HEK293T (cell line): Measurements from ENCODE around the gene PTGES3L.

Experiments used
- CTCF ChIA-PET: fragments of 350-600 bp; formaldehyde crosslinking; extraction: SDS; loops from one replicate; lab custom pipeline; 2021; ENCODE audit warnings: antibody characterized with exemption, inconsistent platforms; lab: Yijun Ruan, JAX
- POLR2A ChIA-PET: fragments of 350-600 bp; formaldehyde crosslinking; extraction: SDS; loops from one replicate; lab custom pipeline; 2020; ENCODE audit warnings: antibody characterized with exemption, inconsistent platforms; lab: Yijun Ruan, JAX
- DNase-seq: peaks from one replicate; pipeline ENCODE4 v3.0.0; 2012; ENCODE audit warnings: mixed read lengths; ENCODE audit errors: extremely low spot score
- ARNT ChIP-seq: fragments of 450-650 bp; IDR thresholded peaks from 2 replicates; pipeline ENCODE4 v1.6.1; 2017; ENCODE audit warnings: mild to moderate bottlenecking
- BHLHE40 ChIP-seq: fragments of 450-650 bp; IDR thresholded peaks from 2 replicates; pipeline ENCODE4 v1.6.1; 2016; ENCODE audit warnings: mild to moderate bottlenecking, moderate library complexity, borderline replicate concordance
- CTBP1 ChIP-seq: fragments of 450-650 bp; IDR thresholded peaks from 2 replicates; pipeline ENCODE4 v1.6.1; 2016; ENCODE audit warnings: borderline replicate concordance
- ELF4 ChIP-seq: fragments of 450-650 bp; IDR thresholded peaks from 2 replicates; pipeline ENCODE4 v1.6.1; 2017; ENCODE audit warnings: antibody characterized with exemption
- FOXA1 ChIP-seq: fragments of 450-650 bp; IDR thresholded peaks from 2 replicates; pipeline ENCODE4 v1.6.1; 2016; ENCODE audit warnings: mild to moderate bottlenecking
- FOXK2 ChIP-seq: fragments of 450-650 bp; IDR thresholded peaks from 2 replicates; pipeline ENCODE4 v1.6.1; 2016; ENCODE audit warnings: mild to moderate bottlenecking
- FOXM1 ChIP-seq: fragments of 450-650 bp; IDR thresholded peaks from 2 replicates; pipeline ENCODE4 v1.6.1; 2017; ENCODE audit warnings: mild to moderate bottlenecking, borderline replicate concordance
- HDGF ChIP-seq: fragments of 450-650 bp; IDR thresholded peaks from 2 replicates; pipeline ENCODE4 v1.6.1; 2017; ENCODE audit warnings: antibody characterized with exemption, borderline replicate concordance
- L3MBTL2 ChIP-seq: fragments of 450-650 bp; conservative IDR thresholded peaks from 2 replicates; pipeline ENCODE4 v1.6.1; 2016; ENCODE audit warnings: mild to moderate bottlenecking
- LEF1 ChIP-seq: fragments of 450-650 bp; IDR thresholded peaks from 2 replicates; pipeline ENCODE4 v1.6.1; 2017; ENCODE audit warnings: mild to moderate bottlenecking, borderline replicate concordance
- NFRKB ChIP-seq: fragments of 450-650 bp; IDR thresholded peaks from 2 replicates; pipeline ENCODE4 v1.6.1; 2016; ENCODE audit warnings: mild to moderate bottlenecking, moderate library complexity
- SP1 ChIP-seq: fragments of 450-650 bp; IDR thresholded peaks from 2 replicates; pipeline ENCODE4 v1.6.1; 2017
- SUZ12 ChIP-seq: fragments of 450-650 bp; IDR thresholded peaks from 2 replicates; pipeline ENCODE4 v1.6.1; 2016; ENCODE audit warnings: mild to moderate bottlenecking
- TARDBP ChIP-seq: fragments of 450-650 bp; IDR thresholded peaks from 2 replicates; pipeline ENCODE4 v1.6.1; 2016
- ZNF384 ChIP-seq: fragments of 450-650 bp; IDR thresholded peaks from 2 replicates; pipeline ENCODE4 v1.6.1; 2016
- TF ChIP-seq, protein P1 (sequence below): fragments of 450-650 bp; IDR thresholded peaks from 2 replicates; pipeline ENCODE4 v1.6.1; 2016

Gene PTGES3L

DNA sequence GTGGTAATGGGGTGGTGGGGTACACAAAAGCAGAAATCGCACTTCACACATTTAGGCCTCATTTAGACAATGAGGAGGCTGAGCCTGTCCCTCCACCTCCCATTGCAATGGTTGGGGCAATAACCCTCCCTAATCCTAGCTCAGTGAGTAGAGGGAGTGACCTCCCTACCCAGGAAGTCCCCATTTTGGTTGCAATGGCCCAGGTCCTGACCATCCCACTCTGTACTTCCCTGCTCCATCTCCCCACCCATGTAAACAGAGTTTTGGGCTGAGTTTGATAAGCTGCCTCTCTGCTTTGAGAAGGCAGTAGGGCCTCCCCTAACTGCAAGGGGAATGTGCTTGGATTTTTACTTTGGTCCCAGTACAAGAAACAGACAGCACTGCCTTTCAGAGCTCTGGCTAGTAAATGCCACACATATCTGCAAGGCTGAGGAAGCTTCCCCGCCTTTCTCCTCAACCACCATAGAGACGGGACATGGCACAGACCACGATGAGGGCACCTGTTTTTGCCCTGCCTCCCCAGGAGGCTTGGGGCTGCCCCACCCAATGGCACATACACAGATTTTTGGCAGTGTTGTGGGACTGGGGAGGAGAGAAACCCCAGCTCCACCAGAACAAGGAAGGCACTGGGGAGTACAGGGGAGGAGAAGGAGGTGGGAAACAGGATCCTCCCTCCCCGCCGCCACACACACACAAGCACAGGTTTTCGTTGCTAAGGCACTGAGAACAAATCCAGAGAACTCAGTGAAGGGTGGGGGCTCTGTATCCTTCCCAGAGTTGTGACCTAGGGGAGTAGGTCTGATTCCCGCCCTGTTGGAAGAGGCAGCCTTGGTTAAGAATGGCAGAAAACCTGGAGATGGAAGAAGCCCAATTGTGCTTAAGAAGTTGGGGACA lies 35.0 kb upstream of the PTGES3L start:
- CTCF ChIA-PET = interaction anchor here (0.6 kb wide), 1 partner anchor 32 kb away, joined by 3 read pairs; no protein-coding TSS in a partner anchor
- no peak for DNase-seq

DNA sequence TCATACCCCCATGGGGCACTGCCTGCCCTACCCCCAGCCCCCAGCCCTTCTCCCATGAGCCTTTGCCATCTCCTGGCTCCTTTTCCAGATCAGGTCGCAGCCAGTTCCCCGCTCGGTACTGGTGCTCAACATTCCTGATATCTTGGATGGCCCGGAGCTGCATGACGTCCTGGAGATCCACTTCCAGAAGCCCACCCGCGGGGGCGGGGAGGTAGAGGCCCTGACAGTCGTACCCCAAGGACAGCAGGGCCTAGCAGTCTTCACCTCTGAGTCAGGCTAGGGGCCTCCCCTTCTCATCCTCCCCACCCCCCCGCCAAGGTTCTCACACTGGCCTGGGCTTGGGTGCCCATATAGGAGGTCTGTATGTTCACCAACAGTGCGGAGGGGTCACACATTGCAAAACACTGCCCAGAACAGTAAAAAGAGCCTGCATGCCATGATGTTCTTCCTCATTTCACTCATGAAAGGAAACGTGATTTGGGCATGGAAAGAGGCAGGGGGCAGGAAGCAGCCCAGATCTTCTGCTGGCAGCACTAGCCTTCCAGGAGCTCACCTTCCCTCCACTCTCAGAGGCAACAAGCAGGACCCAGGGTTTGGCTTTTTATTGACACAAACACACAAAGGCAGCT lies 34.3 kb upstream of the PTGES3L start:
- TF ChIP-seq, protein P1, sequence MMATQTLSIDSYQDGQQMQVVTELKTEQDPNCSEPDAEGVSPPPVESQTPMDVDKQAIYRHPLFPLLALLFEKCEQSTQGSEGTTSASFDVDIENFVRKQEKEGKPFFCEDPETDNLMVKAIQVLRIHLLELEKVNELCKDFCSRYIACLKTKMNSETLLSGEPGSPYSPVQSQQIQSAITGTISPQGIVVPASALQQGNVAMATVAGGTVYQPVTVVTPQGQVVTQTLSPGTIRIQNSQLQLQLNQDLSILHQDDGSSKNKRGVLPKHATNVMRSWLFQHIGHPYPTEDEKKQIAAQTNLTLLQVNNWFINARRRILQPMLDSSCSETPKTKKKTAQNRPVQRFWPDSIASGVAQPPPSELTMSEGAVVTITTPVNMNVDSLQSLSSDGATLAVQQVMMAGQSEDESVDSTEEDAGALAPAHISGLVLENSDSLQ = no peak
- TF ChIP-seq CTBP1 = no peak
- TF ChIP-seq L3MBTL2 = no peak
- TF ChIP-seq ELF4 = no peak
- TF ChIP-seq BHLHE40 = no peak
- CTCF ChIA-PET = interaction anchor here (0.6 kb wide), 1 partner anchor 31 kb away, joined by 3 read pairs; no protein-coding TSS in a partner anchor
- DNase-seq = no peak
- POLR2A ChIA-PET = interaction anchor here (0.7 to 4.9 kb wide), 4 partner anchors 12 to 354 kb away, joined by 3 to 47 read pairs (median 4); partner anchors contain the start of gene RPL27

More for the DNA sequence above, 35.0 kb upstream of the PTGES3L start:
- TF ChIP-seq LEF1 (no peak), ZNF384 (no peak), CTBP1 (no peak), FOXM1 (no peak), SP1 (no peak), NFRKB (no peak), L3MBTL2 (no peak), TARDBP (no peak), ELF4 (no peak), HDGF (no peak), BHLHE40 (no peak), SUZ12 (no peak), FOXK2 (no peak), FOXA1 (no peak), ARNT (no peak)
- TF ChIP-seq, protein P1 = no peak
- POLR2A ChIA-PET = interaction anchor here (0.7 to 4.9 kb wide), 4 partner anchors 13 to 353 kb away, joined by 3 to 47 read pairs (median 4); partner anchors contain the start of gene RPL27

DNA sequence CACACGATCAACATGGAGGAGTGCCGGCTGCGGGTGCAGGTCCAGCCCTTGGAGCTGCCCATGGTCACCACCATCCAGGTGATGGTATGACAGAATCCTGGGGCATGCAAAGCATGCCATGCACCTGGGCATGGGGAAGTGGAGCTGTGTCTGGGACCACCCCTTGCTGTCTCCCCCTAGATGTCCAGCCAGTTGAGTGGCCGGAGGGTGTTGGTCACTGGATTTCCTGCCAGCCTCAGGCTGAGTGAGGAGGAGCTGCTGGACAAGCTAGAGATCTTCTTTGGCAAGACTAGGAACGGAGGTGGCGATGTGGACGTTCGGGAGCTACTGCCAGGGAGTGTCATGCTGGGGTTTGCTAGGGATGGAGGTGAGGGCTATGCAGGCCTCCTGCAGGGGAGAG lies 33.4 kb upstream of the PTGES3L start:
- POLR2A ChIA-PET = interaction anchor here (1.0 to 4.9 kb wide), 2 partner anchors 8 to 15 kb away, joined by 3 to 47 read pairs; partner anchors contain the start of gene RPL27
- CTCF ChIA-PET = no interaction called here
- no peak for DNase-seq
- TF ChIP-seq LEF1 = no peak
- no peak for TF ChIP-seq CTBP1

GRCh38 chr17:43011728-43012472 lies 32.0 kb upstream of the PTGES3L start:
- TF ChIP-seq CTBP1 (no peak), ELF4 (no peak), TARDBP (no peak), BHLHE40 (no peak), SUZ12 (no peak), L3MBTL2 (no peak), LEF1 (no peak), FOXA1 (no peak), SP1 (no peak), ZNF384 (no peak), FOXK2 (no peak)
- TF ChIP-seq, protein P1 = no peak
- no peak for DNase-seq
- ChIA-PET CTCF (interaction anchor here (0.6 to 1.0 kb wide), 2 partner anchors 12 to 14 kb away, joined by 3 read pairs; partner anchors contain the start of gene RPL27), POLR2A (interaction anchor here (1.0 to 4.9 kb wide), 6 partner anchors 9 to 48 kb away, joined by 3 to 47 read pairs (median 4); partner anchors contain the start of genes AARSD1, RPL27 and VAT1)

DNA sequence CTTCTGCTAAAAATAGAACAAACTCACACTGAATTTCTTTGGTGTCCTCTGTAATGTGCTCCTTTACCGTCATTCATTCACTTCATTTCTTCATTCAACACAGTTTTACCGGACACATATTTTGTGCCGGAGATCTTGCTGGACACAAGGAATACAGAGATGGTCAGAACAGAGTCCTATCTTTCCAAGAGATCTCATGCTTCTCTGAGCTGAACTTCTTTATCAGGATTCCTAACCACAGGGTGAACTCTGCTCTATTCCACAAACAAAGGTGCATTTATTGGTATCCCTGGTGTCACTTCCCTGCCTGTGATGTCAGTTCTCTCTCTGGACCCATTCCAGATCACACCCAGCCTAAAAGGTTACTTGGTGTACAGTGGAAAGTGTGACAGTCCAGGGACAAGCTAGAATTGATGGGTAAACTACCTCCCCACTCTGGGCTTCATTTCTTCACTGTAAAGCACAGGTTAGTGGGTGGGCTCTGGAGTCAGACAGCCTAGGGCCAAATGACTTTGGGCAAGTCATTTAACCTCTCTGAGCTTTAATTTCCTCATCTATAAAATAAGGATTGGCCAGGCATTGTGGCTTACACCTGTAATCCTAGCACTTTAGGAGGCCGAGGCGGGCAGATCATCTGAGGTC lies 30.9 kb upstream of the PTGES3L start:
- ChIA-PET POLR2A (interaction anchor here (1.5 to 2.2 kb wide), 3 partner anchors 12 to 305 kb away, joined by 4 to 15 read pairs (median 6); partner anchors contain the start of gene RPL27), CTCF (no interaction called here)
- no peak for DNase-seq
- TF ChIP-seq SUZ12 (no peak), L3MBTL2 (no peak), FOXK2 (no peak), CTBP1 (no peak), SP1 (no peak), NFRKB (no peak), LEF1 (no peak), ELF4 (no peak), ZNF384 (no peak), FOXM1 (no peak), FOXA1 (no peak), BHLHE40 (no peak), TARDBP (no peak)
